GM19372 (cell line): Measurements from ENCODE around the gene NYNRIN.

Source experiments
- ATAC-seq: cut with Tn5 transposase; IDR thresholded peaks from one replicate; pipeline ENCODE4 v1.9.1; 2021; ENCODE audit warnings: mild to moderate bottlenecking, low read depth, moderate library complexity; ENCODE audit not compliant: unreplicated experiment

NYNRIN gene

GRCh38 chr14:24411443-24412389 is 12.9 kb downstream of the NYNRIN start:
- ATAC-seq, result no peak

- ATAC-seq, result no peak
These were observed 15.3 kb downstream of the NYNRIN start for GRCh38 chr14:24414077-24414476.

- ATAC-seq, result no peak
These were observed 16.1 kb downstream of the NYNRIN start for GRCh38 chr14:24414732-24415420.

GRCh38 chr14:24415421-24416253 is 16.8 kb downstream of the NYNRIN start:
- ATAC-seq, result no peak

GRCh38 chr14:24416254-24416931 is 17.6 kb downstream of the NYNRIN start:
- no peak for ATAC-seq

- no peak for ATAC-seq
These were observed 18.3 kb downstream of the NYNRIN start for GRCh38 chr14:24416932-24417619.

GRCh38 chr14:24417832-24418491 is 19.2 kb downstream of the NYNRIN start:
- no peak for ATAC-seq

- no peak for ATAC-seq
These were observed 19.7 kb downstream of the NYNRIN start for GRCh38 chr14:24418492-24418873.

GRCh38 chr14:24422261-24422660 is 23.5 kb downstream of the NYNRIN start:
- ATAC-seq, result no peak

- no peak for ATAC-seq
These were observed 24.1 kb downstream of the NYNRIN start for GRCh38 chr14:24422694-24423601.

- no peak for ATAC-seq
These were observed 26.9 kb downstream of the NYNRIN start for GRCh38 chr14:24425704-24426103.

GRCh38 chr14:24426150-24426911 is 27.5 kb downstream of the NYNRIN start:
- no peak for ATAC-seq

- no peak for ATAC-seq
These were observed 28.2 kb downstream of the NYNRIN start for GRCh38 chr14:24426912-24427536.

GRCh38 chr14:24427537-24428508 is 29.0 kb downstream of the NYNRIN start:
- no peak for ATAC-seq

GRCh38 chr14:24428628-24429394 is 30.0 kb downstream of the NYNRIN start:
- ATAC-seq, result no peak
